Motor neuron (in vitro differentiated cells): ENCODE data around the gene KCNC4. TPM values are rescaled to one million over a fixed set of nuclear protein-coding genes. Genes with fewer than 3 reads are reported as not detected.

Source experiments
- ATAC-seq, 8 experiments: fragments of 200-7000 bp; cut with Tn5 transposase; replicated peaks in 6 of 8; 2 replicates each; pipeline ENCODE4 v1.8.0; 2021; ENCODE audit warnings: mild to moderate bottlenecking in 8 of 8, moderate library complexity in 8 of 8
- H3K27ac ChIP-seq, 2 donors: fragments of 250-450 bp; sonication (Bioruptor Pico); 2 replicates each; pipeline ENCODE4 v1.9.0; 2021; ENCODE audit warnings: antibody characterized with exemption in 2 of 2, mild to moderate bottlenecking in 2 of 2, moderate library complexity in 1 of 2
- H3K4me1 ChIP-seq, 2 donors: fragments of 250-450 bp; sonication (Bioruptor Pico); replicated peaks in 1 of 2; 2 replicates each; pipeline ENCODE4 v1.6.1; 2021; ENCODE audit warnings: antibody characterized with exemption in 2 of 2, mild to moderate bottlenecking in 2 of 2, moderate library complexity in 1 of 2
- H3K4me3 ChIP-seq, 5 donors: fragments of 250-450 bp; sonication (Bioruptor Pico); 2 replicates each; pipeline ENCODE4 v1.9.0; 2021; ENCODE audit warnings: antibody characterized with exemption in 5 of 5, mild to moderate bottlenecking in 5 of 5, moderate library complexity in 4 of 5
- WGBS, 10 experiments: fragments of 450-650 bp; shearing (Covaris generic); methylation state at CpG; one replicate each; pipeline ENCODE4 v1.0.0; 2022; 5-methylcytosine and 5-hydroxymethylcytosine counted together
- in situ Hi-C, 9 experiments: fragments of 400-800 bp; cut with MboI; loops; one replicate each; pipeline ENCODE4 v1.15.0; 2021; ENCODE audit warnings: low sequenced_read_pairs in 9 of 9, low pct_unique_long_range_greater_than_20kb in 2 of 9; ENCODE audit not compliant: unreplicated experiment in 9 of 9
- total RNA-seq, 8 experiments: library from RNA; unstranded; fragments of 300-600 nt; gene quantifications; 2 replicates each; pipeline versions ENCODE4 v1.2.3 to v1.2.4, GENCODE V29; 2022

The KCNC4 gene
- total RNA-seq, 8 experiments from 2014 or later, result 0.56 to 8.1 (median 4.5) TPM

DNA sequence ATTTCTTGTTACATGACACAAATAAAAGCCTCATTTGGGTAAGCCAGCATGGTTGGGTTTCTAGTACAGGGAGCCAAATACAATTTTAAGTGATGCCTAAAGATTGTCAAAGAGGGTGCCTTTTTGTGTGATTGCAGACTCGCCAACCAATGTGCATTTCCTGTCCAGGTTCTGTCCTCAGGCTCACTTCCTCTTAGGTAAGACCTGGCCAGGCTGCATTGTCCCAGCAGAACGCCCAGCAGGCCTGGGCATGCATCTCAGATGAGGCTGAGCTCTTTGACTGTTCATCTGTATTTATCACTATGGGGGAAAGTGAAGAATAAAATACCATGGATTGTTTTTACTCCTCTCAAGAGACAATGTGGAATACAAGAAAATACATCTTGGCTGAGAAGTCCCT, 49.7 kb downstream of the KCNC4 start:
- no peak overlapping the region for H3K27ac ChIP-seq
- no peak overlapping the region for H3K4me3 ChIP-seq
- H3K4me1 ChIP-seq, result peaks cover 6 to 19% of the 10 kb centered on the region in 2 donors
- in situ Hi-C loops, result no loop called here
- no peak for ATAC-seq
- WGBS, 10 experiments, result 17 to 93% (median 64%) methylated on average over 1 to 2 of the region's 2 CpGs; no CpG with 5 or more reads in 2 of the 10 experiments

Other genes with a start within 250 kb of the KCNC4 start
- gene AHCYL1, start 225.5 kb upstream of the KCNC4 start, total RNA-seq, result 10 to 100 TPM; 33.7 to 96.8 (median 56.7) TPM
- gene STRIP1, start 175.7 kb upstream of the KCNC4 start, total RNA-seq, result 10 to 100 TPM; 29.7 to 98.3 (median 60.3) TPM
- under 1 TPM in 2 of 8 experiments, not detected in 6; 0.28 to 0.31 TPM for gene ALX3, start 139.6 kb upstream of the KCNC4 start, total RNA-seq
- under 1 TPM in 3 of 8 experiments, not detected in 5; 0.05 to 0.71 (median 0.25) TPM for gene UBL4B, start 97.9 kb upstream of the KCNC4 start, total RNA-seq
- 10 to 100 TPM in 1 of 8 experiments, 1 to 10 TPM in 2, under 1 TPM in 5; 0.31 to 10.3 (median 0.82) TPM for gene SLC6A17, start 59.8 kb upstream of the KCNC4 start, total RNA-seq
- gene RBM15, start 129.1 kb downstream of the KCNC4 start, total RNA-seq, result 10 to 100 TPM; 17.9 to 49.7 (median 36.7) TPM
- 10 to 100 TPM in 3 of 8 experiments, 1 to 10 TPM in 5; 1.4 to 97.1 (median 3.3) TPM for gene SLC16A4, start 180.7 kb downstream of the KCNC4 start, total RNA-seq
- 100 to 1,000 TPM; 129 to 365 (median 211) TPM for gene LAMTOR5, start 197.4 kb downstream of the KCNC4 start, total RNA-seq
- gene PROK1, start 240.8 kb downstream of the KCNC4 start, total RNA-seq, result under 1 TPM in 4 of 8 experiments, not detected in 4; 0.13 to 0.57 (median 0.25) TPM